GM18498 (cell line): ENCODE data around the gene ATF3.

Experiments
- ATAC-seq: cut with Tn5 transposase; IDR thresholded peaks from one replicate; pipeline ENCODE4 v1.9.1; 2021; ENCODE audit warnings: mild to moderate bottlenecking, moderate library complexity; ENCODE audit not compliant: unreplicated experiment

The ATF3 gene

GRCh38 chr1:212586206-212587015 is 22.1 kb upstream of the ATF3 start:
- ATAC-seq = peak; percentile 96

- no peak for ATAC-seq
Observed at GRCh38 chr1:212587016-212587887, 21.3 kb upstream of the ATF3 start.

- ATAC-seq = no peak
Observed at GRCh38 chr1:212587888-212588510, 20.6 kb upstream of the ATF3 start.

GRCh38 chr1:212589446-212589845 is 19.1 kb upstream of the ATF3 start:
- no peak for ATAC-seq

- ATAC-seq = peak; percentile 42
Observed at GRCh38 chr1:212591922-212592321, 16.6 kb upstream of the ATF3 start.

GRCh38 chr1:212593821-212594251 is 14.7 kb upstream of the ATF3 start:
- ATAC-seq = no peak

- ATAC-seq = no peak
Observed at GRCh38 chr1:212594640-212595039, 13.9 kb upstream of the ATF3 start.

- no peak for ATAC-seq
Observed at GRCh38 chr1:212595229-212595628, 13.3 kb upstream of the ATF3 start.

GRCh38 chr1:212595787-212596714 is 12.5 kb upstream of the ATF3 start:
- peak; percentile 93 for ATAC-seq

GRCh38 chr1:212596798-212597197 is 11.8 kb upstream of the ATF3 start:
- ATAC-seq = no peak

- no peak for ATAC-seq
Observed at GRCh38 chr1:212597487-212597886, 11.1 kb upstream of the ATF3 start.

- no peak for ATAC-seq
Observed at GRCh38 chr1:212600071-212600915, 8.3 kb upstream of the ATF3 start.

GRCh38 chr1:212600980-212601379 is 7.6 kb upstream of the ATF3 start:
- no peak for ATAC-seq

- ATAC-seq = no peak
Observed at GRCh38 chr1:212601524-212601923, 7.0 kb upstream of the ATF3 start.

- ATAC-seq = no peak
Observed at GRCh38 chr1:212605441-212606394, 2.8 kb upstream of the ATF3 start.

GRCh38 chr1:212606395-212607205 is 2.0 kb upstream of the ATF3 start:
- ATAC-seq = no peak

- ATAC-seq = no peak
Observed at GRCh38 chr1:212607206-212607912, 1.2 kb upstream of the ATF3 start.
